MM.1S (cell line): ENCODE data around the gene CHST11.

Experiments used
- EZH2 ChIP-seq: fragments of 300-600 bp; sonication (generic); optimal IDR thresholded peaks from 2 replicates; pipeline ENCODE3; 2017; ENCODE audit warnings: low read depth, mild to moderate bottlenecking, antibody characterized with exemption, low read length, mixed read lengths
- EZH2phosphoT487 ChIP-seq: fragments of 300-600 bp; sonication (generic); IDR thresholded peaks from 2 replicates; pipeline ENCODE4 v1.6.1; 2018; ENCODE audit warnings: antibody characterized with exemption, low read length

DNA sequence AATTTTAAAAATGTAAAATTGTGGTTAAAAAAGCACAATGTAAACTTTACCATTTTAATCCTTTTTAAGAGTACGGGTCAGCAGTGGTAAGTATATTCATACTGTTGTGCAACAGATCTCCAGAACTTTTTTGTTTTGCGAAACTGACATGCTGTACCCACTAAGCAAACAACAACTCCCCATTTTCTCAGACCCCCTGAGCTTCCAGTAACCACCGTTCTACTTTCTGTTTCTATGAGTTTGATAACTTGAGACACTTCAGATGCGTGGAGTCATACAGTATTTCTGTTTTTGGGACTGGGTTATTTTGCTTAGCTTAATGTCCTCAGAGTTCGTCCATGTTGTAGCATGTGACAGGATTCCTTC is 38.0 kb downstream of the CHST11 start:
- TF ChIP-seq EZH2 (no peak), EZH2phosphoT487 (no peak)
